GM06990 (cell line): ENCODE results near the gene NKAIN2.

Experiments
- DNase-seq: peaks from one replicate; pipeline ENCODE4 v3.0.0-alpha.2; 2011; ENCODE audit not compliant: insufficient read length; ENCODE audit errors: extremely low read depth
- H3K27me3 ChIP-seq: replicated peaks from 2 replicates; pipeline ENCODE4 v1.6.0; 2011; ENCODE audit warnings: low read length; ENCODE audit not compliant: control insufficient read depth, insufficient read depth
- H3K36me3 ChIP-seq: 2 replicates; pipeline ENCODE4 v1.5.1; 2011; ENCODE audit warnings: low read length; ENCODE audit not compliant: control insufficient read depth, insufficient read depth
- H3K4me3 ChIP-seq: replicated peaks from 2 replicates; pipeline ENCODE4 v1.5.1; 2011; ENCODE audit warnings: low read depth, mild to moderate bottlenecking, control low read depth, low read length
- TF ChIP-seq, protein P1 (sequence below): IDR thresholded peaks from 2 replicates; pipeline ENCODE4 v1.5.1; 2011; ENCODE audit warnings: low read length, control low read depth, mild to moderate bottlenecking, inconsistent platforms; ENCODE audit not compliant: insufficient read depth, poor library complexity, severe bottlenecking

NKAIN2 gene

DNA sequence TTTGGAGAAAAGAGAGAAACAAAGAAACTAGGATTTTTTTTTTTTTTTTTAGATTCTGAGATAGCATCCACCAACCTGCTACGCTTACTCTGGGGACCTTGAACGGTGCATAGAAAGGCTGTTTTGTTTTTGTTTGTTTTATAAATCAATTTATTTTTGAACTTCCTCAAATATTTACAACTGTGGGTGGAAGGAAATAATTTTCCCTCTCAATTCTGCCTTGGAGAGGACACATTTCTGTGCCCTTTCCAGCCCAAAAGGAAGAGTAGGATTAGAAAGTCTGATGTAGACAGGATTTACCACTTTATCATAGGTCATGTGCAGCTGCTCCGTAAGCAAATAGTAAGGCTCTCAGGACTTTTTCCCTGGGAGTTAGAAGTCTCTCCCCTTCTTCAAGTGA, 190.5 kb downstream of the NKAIN2 start:
- no peak for DNase-seq
- no peak overlapping the region for H3K4me3 ChIP-seq
- H3K27me3 ChIP-seq = no peaks in the 10 kb centered on the region
- no peaks in the 10 kb centered on the region for H3K36me3 ChIP-seq
- TF ChIP-seq, protein P1, sequence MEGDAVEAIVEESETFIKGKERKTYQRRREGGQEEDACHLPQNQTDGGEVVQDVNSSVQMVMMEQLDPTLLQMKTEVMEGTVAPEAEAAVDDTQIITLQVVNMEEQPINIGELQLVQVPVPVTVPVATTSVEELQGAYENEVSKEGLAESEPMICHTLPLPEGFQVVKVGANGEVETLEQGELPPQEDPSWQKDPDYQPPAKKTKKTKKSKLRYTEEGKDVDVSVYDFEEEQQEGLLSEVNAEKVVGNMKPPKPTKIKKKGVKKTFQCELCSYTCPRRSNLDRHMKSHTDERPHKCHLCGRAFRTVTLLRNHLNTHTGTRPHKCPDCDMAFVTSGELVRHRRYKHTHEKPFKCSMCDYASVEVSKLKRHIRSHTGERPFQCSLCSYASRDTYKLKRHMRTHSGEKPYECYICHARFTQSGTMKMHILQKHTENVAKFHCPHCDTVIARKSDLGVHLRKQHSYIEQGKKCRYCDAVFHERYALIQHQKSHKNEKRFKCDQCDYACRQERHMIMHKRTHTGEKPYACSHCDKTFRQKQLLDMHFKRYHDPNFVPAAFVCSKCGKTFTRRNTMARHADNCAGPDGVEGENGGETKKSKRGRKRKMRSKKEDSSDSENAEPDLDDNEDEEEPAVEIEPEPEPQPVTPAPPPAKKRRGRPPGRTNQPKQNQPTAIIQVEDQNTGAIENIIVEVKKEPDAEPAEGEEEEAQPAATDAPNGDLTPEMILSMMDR = no peak

DNA sequence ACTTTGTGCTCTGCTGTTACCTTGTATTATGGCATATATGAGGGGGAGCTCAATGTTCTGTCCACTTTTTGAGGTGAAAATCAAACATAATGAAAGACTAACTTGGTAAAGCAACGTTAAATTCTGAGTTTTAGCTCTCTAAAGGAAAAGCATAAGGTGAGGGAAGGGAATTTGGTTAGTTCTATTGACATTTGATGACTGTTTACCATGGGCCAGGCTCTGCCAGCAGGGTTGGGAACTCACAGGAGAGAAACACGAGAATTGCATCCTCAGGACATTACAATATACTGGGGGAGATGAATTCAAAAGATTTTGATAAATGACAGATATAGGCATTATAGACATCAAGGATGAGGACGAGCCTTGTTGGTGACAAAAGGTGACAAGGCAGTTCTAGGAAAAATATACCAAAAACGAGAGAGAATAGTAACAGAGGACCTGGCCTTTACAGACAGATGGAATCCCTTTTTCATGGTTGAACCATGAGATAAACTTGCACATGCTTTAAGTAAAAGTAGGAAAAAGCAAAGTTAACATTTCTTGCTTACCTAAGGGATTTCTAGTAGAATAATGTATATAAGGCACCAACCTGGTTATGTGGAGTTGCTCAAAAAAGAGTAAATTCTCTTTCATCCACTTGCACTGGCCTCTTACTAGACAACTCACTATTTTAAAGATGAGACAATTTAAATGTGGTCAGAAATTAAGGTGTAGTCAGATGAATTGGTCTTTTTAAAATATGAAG, 191.4 kb downstream of the NKAIN2 start:
- DNase-seq = no peak
- TF ChIP-seq, protein P1 = no peak
- H3K27me3 ChIP-seq = no peaks in the 10 kb centered on the region
- no peak overlapping the region for H3K4me3 ChIP-seq
- no peaks in the 10 kb centered on the region for H3K36me3 ChIP-seq

DNA sequence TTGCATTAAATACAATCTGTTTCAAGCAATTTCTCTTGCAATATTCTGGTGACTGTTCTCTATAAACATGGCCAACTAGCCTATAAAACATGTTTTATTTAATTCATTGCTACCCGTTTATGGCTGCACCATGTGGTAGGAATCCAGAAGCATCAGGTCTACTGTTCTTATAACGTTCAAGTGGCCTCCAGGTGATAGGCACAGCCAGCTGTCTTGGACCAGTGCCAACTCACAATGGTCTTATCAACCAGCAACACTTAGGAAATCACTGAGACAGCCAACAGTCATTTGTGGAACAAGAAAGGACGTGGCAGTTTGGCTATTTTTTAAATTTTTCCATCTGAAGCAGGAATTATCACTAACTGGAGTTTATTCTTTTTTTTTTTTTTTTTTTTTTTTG, 193.6 kb downstream of the NKAIN2 start:
- no peaks in the 10 kb centered on the region for H3K36me3 ChIP-seq
- TF ChIP-seq, protein P1 = no peak
- H3K27me3 ChIP-seq = no peaks in the 10 kb centered on the region
- H3K4me3 ChIP-seq = no peak overlapping the region
- DNase-seq = no peak

DNA sequence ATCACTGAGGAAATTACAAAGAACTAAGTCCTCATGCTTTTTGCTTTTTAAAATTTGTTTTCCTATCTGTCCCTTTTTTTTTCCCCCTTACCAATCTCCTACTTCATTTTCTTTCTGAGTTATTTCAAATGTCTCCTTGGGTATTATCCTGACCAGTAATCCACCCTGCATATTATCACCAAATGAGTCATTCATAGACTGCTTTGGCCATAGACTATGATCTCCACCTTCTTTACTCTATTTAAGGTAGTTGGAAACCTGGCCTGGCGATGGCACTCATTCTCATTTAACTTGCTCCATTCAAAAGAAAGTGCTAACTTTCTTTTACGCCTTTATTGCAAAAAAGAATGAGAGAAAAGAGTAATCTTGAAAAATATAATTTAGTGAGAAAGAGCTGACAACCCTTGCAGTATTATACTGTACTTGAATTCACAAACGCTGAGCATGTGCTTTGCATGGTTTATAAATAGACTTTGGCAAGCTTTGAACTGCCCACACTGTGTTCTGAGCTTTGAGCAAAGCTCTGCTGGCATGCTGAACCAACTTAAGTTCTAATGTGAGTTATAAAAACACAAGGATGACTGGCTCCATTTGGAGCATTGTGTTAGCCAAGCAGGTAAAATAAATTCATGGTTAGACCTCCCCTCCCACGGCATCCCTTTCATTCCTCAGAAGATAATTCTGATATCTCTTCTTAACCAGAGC, 198.9 kb downstream of the NKAIN2 start:
- TF ChIP-seq, protein P1 = no peak
- Histone ChIP-seq H3K36me3 (no peaks in the 10 kb centered on the region), H3K4me3 (no peak overlapping the region), H3K27me3 (no peaks in the 10 kb centered on the region)
- DNase-seq = no peak

DNA sequence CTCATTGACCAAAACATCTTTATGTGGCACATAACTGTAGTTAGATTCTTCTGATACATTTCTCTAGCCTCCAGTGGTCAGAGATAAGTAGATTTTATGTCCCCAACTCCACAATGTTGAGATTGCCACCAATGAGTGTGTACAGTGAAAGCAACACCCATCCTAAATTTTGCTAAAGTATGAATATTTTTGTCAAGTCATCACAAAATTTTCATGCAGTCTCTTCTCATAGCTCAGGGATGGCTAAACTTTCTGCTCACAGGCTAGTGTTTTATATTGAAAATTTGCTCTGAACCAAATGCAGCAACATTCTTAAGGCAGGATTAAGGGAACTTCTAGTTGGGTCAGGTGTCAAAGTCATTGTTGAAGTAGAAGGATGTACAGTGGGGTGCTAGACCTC, 203.6 kb downstream of the NKAIN2 start:
- Histone ChIP-seq H3K36me3 (no peaks in the 10 kb centered on the region), H3K4me3 (no peak overlapping the region), H3K27me3 (no peaks in the 10 kb centered on the region)
- no peak for DNase-seq
- TF ChIP-seq, protein P1 = no peak
